Measurements from ENCODE around the gene CLDN8.
A peak's percentile ranks its signal among the peaks of the same experiment; 100 is the strongest.

The CLDN8 gene

DNA sequence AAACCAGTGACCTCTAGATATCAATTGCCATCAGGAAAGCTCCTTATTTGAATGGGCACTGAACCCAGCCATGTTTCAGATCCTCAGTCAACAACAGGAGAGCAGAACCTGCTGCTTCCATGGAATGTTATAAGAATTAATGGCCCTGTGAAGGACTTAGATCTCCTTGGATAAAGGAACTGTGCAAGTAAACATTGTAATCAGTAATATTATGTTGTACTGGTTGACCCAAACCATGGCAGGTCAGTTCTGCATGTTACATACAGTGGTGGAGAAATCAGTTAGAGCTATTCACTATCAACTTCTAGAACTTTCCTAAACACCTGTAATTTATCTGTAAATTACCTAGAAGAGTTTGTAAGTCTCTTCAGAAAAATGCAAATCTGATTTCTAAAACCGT is 11.2 kb upstream of the CLDN8 start:
- Histone ChIP-seq H3K27me3 (no peaks in the 10 kb centered on the region), H3K4me1 (peaks cover 0 to 14% (median 2%) of the 10 kb centered on the region in 4 donors), H3K9me3 (no peaks in the 10 kb centered on the region), H3K36me3 (no peaks in the 10 kb centered on the region), H3K27ac (peak overlapping the region; percentile 22 to 29), H3K4me3 (no peak overlapping the region)
- DNase-seq = no peak
- TF ChIP-seq, protein P1, sequence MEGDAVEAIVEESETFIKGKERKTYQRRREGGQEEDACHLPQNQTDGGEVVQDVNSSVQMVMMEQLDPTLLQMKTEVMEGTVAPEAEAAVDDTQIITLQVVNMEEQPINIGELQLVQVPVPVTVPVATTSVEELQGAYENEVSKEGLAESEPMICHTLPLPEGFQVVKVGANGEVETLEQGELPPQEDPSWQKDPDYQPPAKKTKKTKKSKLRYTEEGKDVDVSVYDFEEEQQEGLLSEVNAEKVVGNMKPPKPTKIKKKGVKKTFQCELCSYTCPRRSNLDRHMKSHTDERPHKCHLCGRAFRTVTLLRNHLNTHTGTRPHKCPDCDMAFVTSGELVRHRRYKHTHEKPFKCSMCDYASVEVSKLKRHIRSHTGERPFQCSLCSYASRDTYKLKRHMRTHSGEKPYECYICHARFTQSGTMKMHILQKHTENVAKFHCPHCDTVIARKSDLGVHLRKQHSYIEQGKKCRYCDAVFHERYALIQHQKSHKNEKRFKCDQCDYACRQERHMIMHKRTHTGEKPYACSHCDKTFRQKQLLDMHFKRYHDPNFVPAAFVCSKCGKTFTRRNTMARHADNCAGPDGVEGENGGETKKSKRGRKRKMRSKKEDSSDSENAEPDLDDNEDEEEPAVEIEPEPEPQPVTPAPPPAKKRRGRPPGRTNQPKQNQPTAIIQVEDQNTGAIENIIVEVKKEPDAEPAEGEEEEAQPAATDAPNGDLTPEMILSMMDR (IDR thresholded peaks at IDR 0.05) = no peak
- intact Hi-C loops (cut with DNase I; ENCODE audit: low total_unique reads) = no loop called here

DNA sequence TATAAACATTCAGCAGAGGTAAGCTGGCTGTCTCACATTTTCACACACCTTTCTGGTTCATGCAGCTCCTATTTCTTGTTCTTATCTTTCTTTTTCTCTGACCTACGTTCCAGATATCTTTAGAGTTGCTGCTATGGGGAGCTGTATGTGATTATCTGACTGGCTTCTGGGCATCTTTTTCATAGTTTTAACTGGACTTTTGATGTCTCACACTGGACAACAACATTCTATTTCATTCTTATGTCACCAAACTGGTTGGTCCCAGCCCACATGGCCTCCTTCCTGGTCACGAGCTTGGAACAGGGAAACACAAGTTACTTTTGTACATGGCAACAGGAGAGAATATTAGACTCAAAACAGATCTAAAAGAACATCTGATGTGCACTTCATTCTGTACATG is 7.7 kb upstream of the CLDN8 start:
- peaks cover 0 to 14% (median 2%) of the 10 kb centered on the region in 4 donors for H3K4me1 ChIP-seq
- intact Hi-C loops (cut with DNase I; ENCODE audit: low total_unique reads) = no loop called here
- DNase-seq = no peak
- no peak overlapping the region for H3K4me3 ChIP-seq
- no peaks in the 10 kb centered on the region for H3K27me3 ChIP-seq
- TF ChIP-seq, protein P1 (IDR thresholded peaks at IDR 0.05) = no peak
- no peak overlapping the region for H3K27ac ChIP-seq
- no peaks in the 10 kb centered on the region for H3K36me3 ChIP-seq
- no peaks in the 10 kb centered on the region for H3K9me3 ChIP-seq

DNA sequence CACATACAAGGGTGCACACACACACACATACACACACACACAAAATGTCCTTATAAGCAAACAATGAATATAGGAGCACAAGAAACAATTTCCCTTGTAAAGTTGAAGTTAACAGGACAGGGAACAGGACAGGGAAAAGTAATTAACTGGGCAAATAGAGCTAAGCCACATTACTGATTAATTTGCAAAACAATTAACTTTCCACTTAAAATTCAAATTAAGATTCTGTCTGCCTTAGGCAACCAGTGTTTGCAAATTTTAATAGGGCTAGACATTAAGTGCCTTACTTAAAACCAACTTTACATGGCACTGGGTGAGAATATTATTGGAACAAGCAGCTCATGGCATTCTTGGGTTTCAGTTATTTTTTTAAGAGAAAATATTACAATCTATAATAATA is 6.8 kb upstream of the CLDN8 start:
- no peak overlapping the region for H3K4me3 ChIP-seq
- H3K4me1 ChIP-seq = peaks cover 0 to 14% (median 2%) of the 10 kb centered on the region in 4 donors
- TF ChIP-seq, protein P1 (IDR thresholded peaks at IDR 0.05) = no peak
- H3K9me3 ChIP-seq = no peaks in the 10 kb centered on the region
- H3K27ac ChIP-seq = no peak overlapping the region
- H3K36me3 ChIP-seq = no peaks in the 10 kb centered on the region
- no peaks in the 10 kb centered on the region for H3K27me3 ChIP-seq
- DNase-seq = no peak
- intact Hi-C loops (cut with DNase I; ENCODE audit: low total_unique reads) = no loop called here

DNA sequence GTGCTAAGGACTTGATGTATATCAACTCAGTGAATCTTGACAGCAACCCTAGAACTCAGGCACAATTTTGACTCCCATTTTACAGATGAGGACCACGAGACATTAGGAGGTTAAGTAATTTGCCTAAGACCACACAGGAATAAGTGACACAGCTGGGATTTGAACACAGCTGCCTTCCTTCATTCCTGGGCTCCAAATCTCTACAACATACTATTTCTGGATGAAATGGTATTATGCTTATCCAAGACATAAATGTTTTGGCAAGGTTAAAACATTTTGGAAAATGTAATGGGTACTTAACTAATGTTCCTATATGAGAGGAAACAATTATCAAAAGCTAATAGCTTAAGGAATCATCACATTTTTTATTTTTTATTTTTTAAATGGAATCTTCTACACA is 4.8 kb downstream of the CLDN8 start:
- no peaks in the 10 kb centered on the region for H3K27me3 ChIP-seq
- intact Hi-C loops (cut with DNase I; ENCODE audit: low total_unique reads) = no loop called here
- TF ChIP-seq, protein P1 (IDR thresholded peaks at IDR 0.05) = no peak
- DNase-seq = no peak
- no peak overlapping the region for H3K27ac ChIP-seq
- no peaks in the 10 kb centered on the region for H3K9me3 ChIP-seq
- no peak overlapping the region for H3K4me3 ChIP-seq
- no peaks in the 10 kb centered on the region for H3K36me3 ChIP-seq
- H3K4me1 ChIP-seq = no peaks in the 10 kb centered on the region

DNA sequence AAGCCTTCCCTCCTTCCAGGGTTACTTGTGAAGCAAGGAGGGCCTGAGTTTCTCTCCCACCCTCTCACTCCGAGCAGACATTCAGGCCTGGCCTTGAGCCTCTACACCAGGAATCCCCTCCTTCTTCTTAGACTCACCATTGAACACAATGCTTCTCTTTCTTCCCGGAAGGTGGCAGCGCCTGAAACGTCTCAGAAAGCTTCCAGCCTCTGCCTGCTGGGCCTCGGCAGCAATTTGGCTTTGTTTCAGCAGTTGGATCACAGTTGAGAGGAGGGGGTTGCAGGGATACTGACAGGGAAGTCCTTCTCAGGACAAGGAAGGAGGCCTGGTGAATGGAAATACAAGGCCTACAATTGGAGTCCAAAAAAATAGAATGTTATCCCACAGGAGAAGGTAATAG is 6.3 kb downstream of the CLDN8 start:
- intact Hi-C loops (cut with DNase I; ENCODE audit: low total_unique reads) = no loop called here
- TF ChIP-seq, protein P1 (IDR thresholded peaks at IDR 0.05) = no peak
- DNase-seq = no peak

DNA sequence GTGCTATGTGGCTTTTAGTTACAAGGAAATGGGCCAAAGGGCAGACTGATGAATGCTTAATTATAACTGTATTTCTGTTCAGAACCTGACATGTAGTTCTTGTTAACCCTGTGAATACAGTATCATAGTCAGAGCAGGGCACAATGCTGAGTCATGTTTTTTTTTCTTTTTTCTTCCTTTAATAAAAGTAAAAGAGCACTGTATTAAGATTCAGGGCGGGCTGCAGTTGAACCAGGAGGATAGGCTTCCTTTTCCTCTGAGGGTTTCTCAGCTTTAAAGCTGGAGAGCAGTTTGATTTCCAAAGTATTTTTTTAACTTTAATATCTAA is 8.7 kb downstream of the CLDN8 start:
- no peaks in the 10 kb centered on the region for H3K9me3 ChIP-seq
- intact Hi-C loops (cut with DNase I; ENCODE audit: low total_unique reads) = no loop called here
- no peak overlapping the region for H3K27ac ChIP-seq
- H3K36me3 ChIP-seq = no peaks in the 10 kb centered on the region
- no peak for DNase-seq
- TF ChIP-seq, protein P1 (IDR thresholded peaks at IDR 0.05) = no peak
- no peak overlapping the region for H3K4me3 ChIP-seq
- no peaks in the 10 kb centered on the region for H3K4me1 ChIP-seq
- H3K27me3 ChIP-seq = no peaks in the 10 kb centered on the region

More for the DNA sequence above, 6.3 kb downstream of the CLDN8 start:
- H3K4me1 ChIP-seq = no peaks in the 10 kb centered on the region
- no peaks in the 10 kb centered on the region for H3K9me3 ChIP-seq
- H3K4me3 ChIP-seq = no peak overlapping the region
- no peaks in the 10 kb centered on the region for H3K27me3 ChIP-seq
- H3K27ac ChIP-seq = no peak overlapping the region
- H3K36me3 ChIP-seq = no peaks in the 10 kb centered on the region
